DMS79 treated with DMSO at 0.1 percent for 48 hours (cell line): ENCODE results near the gene PLPPR3.

ENCODE experiments used
- DNase-seq: peaks from one replicate; lab custom pipeline; 2025; lab: John Stamatoyannopoulos, UW

PLPPR3 gene

GRCh38 chr19:821825-822503, at the start of gene PLPPR3:
Gene PLPPR3 (minus strand): TSS chr19:821955. CDS start chr19:821559, 396 bp downstream.
- DNase-seq = peak; percentile 11

GRCh38 chr19:870963-871401, 49.2 kb upstream of the PLPPR3 start:
- peak; percentile 74 for DNase-seq

- DNase-seq = no peak
Measured at GRCh38 chr19:870314-870713, 48.6 kb upstream of the PLPPR3 start.

- DNase-seq = no peak
Measured at GRCh38 chr19:869245-870177, 47.8 kb upstream of the PLPPR3 start.

- no peak for DNase-seq
Measured at GRCh38 chr19:868458-869244, 46.9 kb upstream of the PLPPR3 start.

- DNase-seq = no peak
Measured at GRCh38 chr19:867855-868457, 46.2 kb upstream of the PLPPR3 start.

- DNase-seq = no peak
Measured at GRCh38 chr19:867301-867793, 45.6 kb upstream of the PLPPR3 start.

GRCh38 chr19:866769-867300, 45.1 kb upstream of the PLPPR3 start:
- DNase-seq = no peak

- DNase-seq = no peak
Measured at GRCh38 chr19:863315-863620, 41.5 kb upstream of the PLPPR3 start.

- no peak for DNase-seq
Measured at GRCh38 chr19:862581-863314, 41.0 kb upstream of the PLPPR3 start.

- DNase-seq = no peak
Measured at GRCh38 chr19:861756-862580, 40.2 kb upstream of the PLPPR3 start.

- no peak for DNase-seq
Measured at GRCh38 chr19:861141-861755, 39.5 kb upstream of the PLPPR3 start.

GRCh38 chr19:858868-859843, 37.4 kb upstream of the PLPPR3 start, which contains the start of gene CFD:
Gene CFD (plus strand): TSS chr19:859664. CDS start chr19:859690, 26 bp downstream.
- DNase-seq = no peak

- DNase-seq = no peak
Measured at GRCh38 chr19:858284-858683, 36.5 kb upstream of the PLPPR3 start.

GRCh38 chr19:855566-856120, 33.9 kb upstream of the PLPPR3 start:
- no peak for DNase-seq

- no peak for DNase-seq
Measured at GRCh38 chr19:855142-855541, 33.4 kb upstream of the PLPPR3 start.

GRCh38 chr19:854549-854948, 32.8 kb upstream of the PLPPR3 start:
- no peak for DNase-seq
